Gastroesophageal sphincter (tissue), 3 donors: ENCODE measurements around the gene GMIP.

Source experiments
- CTCF ChIP-seq, 4 experiments: fragments of 200-600 bp in 2 of 4; fragments of 450-650 bp in 2 of 4; sonication (generic) in 1 of 4; IDR thresholded peaks; one replicate each; pipeline ENCODE4 v1.5.1; 2017 to 2019; ENCODE audit warnings: antibody characterized with exemption in 4 of 4, mild to moderate bottlenecking in 2 of 4, moderate library complexity in 2 of 4
- EP300 ChIP-seq: sonication (generic); formaldehyde crosslinking; IDR thresholded peaks from one replicate; pipeline ENCODE4 v1.6.1; 2017; ENCODE audit warnings: antibody characterized with exemption, mild to moderate bottlenecking
- POLR2A ChIP-seq, 2 donors: fragments of 450-650 bp; IDR thresholded peaks; one replicate each; pipeline ENCODE4 v1.6.1; 2017; ENCODE audit warnings: antibody characterized with exemption in 2 of 2, mild to moderate bottlenecking in 2 of 2, moderate library complexity in 1 of 2
- POLR2AphosphoS5 ChIP-seq: sonication (generic); formaldehyde crosslinking; IDR thresholded peaks from one replicate; pipeline ENCODE4 v1.6.1; 2017; ENCODE audit warnings: antibody characterized with exemption

GRCh38 chr19:19581391-19581790, 62.1 kb downstream of the GMIP start:
- TF ChIP-seq POLR2A (IDR thresholded peaks at IDR 0.05), result no peak
- TF ChIP-seq EP300, result no peak
- no peak for TF ChIP-seq CTCF (IDR thresholded peaks at IDR 0.05)
- no peak for TF ChIP-seq POLR2AphosphoS5
